Gastrocnemius medialis (tissue), 4 donors: Measurements from ENCODE around the gene TMEM161B.

ENCODE experiments used
- POLR2A ChIP-seq, 2 donors: fragments of 450-650 bp; IDR thresholded peaks; one replicate each; pipeline ENCODE4 v1.6.1; 2017; ENCODE audit warnings: antibody characterized with exemption in 2 of 2, mild to moderate bottlenecking in 2 of 2, moderate library complexity in 2 of 2
- TF ChIP-seq, protein P1 (sequence below), 5 experiments: fragments of 450-650 bp in 3 of 5; fragments of 200-600 bp in 2 of 5; sonication (generic) in 2 of 5; IDR thresholded peaks in 4 of 5; conservative IDR thresholded peaks in 1 of 5; 1 replicate in 4 of 5; 2 replicates in 1 of 5; pipeline ENCODE4 v1.5.1; 2016 to 2019; ENCODE audit warnings: antibody characterized with exemption in 5 of 5, mild to moderate bottlenecking in 3 of 5, moderate library complexity in 3 of 5

DNA sequence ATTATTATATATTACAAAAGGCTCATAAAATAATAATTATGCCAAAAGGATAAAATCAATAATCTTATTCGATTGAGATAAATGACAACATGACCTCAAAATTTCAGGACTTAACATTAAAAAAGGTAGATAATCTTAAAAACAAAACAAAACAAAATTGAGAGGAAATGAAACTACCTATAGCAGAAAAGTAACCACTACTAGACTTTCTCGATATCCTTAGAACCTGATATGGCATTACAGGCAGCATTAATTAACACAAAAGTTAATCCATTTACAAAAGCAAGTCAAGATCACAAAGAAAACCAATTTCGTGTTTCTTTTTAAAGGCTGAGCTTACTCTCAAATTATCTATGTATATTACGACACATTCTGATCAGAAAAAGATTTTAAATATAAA, 29.9 kb downstream of the TMEM161B start:
- TF ChIP-seq, protein P1, sequence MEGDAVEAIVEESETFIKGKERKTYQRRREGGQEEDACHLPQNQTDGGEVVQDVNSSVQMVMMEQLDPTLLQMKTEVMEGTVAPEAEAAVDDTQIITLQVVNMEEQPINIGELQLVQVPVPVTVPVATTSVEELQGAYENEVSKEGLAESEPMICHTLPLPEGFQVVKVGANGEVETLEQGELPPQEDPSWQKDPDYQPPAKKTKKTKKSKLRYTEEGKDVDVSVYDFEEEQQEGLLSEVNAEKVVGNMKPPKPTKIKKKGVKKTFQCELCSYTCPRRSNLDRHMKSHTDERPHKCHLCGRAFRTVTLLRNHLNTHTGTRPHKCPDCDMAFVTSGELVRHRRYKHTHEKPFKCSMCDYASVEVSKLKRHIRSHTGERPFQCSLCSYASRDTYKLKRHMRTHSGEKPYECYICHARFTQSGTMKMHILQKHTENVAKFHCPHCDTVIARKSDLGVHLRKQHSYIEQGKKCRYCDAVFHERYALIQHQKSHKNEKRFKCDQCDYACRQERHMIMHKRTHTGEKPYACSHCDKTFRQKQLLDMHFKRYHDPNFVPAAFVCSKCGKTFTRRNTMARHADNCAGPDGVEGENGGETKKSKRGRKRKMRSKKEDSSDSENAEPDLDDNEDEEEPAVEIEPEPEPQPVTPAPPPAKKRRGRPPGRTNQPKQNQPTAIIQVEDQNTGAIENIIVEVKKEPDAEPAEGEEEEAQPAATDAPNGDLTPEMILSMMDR (IDR thresholded peaks at IDR 0.05 in 4 of 5, conservative IDR thresholded peaks at IDR 0.05 in 1 of 5): no peak
- TF ChIP-seq POLR2A (IDR thresholded peaks at IDR 0.05): no peak
